ENCODE results near the gene IGSF5.

DNA sequence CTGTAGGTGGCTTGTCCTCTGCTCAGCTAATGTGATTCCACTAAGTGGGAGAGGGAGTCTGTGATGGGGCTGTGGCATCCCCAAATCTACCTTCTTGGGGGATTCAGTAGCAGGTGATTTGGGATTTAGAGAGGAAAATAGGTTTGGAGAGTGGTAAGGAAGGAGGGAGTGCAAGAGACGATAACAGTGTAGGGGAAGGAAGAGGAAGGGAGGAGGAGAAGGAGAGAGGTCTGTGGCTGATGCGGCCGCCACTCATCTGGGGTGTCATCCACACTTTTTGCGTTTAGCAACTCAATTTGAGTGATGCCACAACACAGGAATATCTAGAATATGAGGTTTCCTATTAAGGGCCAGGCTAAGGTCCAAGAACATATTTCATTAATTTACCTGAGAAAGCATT lies 98.5 kb downstream of the IGSF5 start:
- TF ChIP-seq, protein P1, sequence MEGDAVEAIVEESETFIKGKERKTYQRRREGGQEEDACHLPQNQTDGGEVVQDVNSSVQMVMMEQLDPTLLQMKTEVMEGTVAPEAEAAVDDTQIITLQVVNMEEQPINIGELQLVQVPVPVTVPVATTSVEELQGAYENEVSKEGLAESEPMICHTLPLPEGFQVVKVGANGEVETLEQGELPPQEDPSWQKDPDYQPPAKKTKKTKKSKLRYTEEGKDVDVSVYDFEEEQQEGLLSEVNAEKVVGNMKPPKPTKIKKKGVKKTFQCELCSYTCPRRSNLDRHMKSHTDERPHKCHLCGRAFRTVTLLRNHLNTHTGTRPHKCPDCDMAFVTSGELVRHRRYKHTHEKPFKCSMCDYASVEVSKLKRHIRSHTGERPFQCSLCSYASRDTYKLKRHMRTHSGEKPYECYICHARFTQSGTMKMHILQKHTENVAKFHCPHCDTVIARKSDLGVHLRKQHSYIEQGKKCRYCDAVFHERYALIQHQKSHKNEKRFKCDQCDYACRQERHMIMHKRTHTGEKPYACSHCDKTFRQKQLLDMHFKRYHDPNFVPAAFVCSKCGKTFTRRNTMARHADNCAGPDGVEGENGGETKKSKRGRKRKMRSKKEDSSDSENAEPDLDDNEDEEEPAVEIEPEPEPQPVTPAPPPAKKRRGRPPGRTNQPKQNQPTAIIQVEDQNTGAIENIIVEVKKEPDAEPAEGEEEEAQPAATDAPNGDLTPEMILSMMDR (IDR thresholded peaks at IDR 0.05; ENCODE audit: low read depth, low read length): no peak
- TF ChIP-seq, protein P2, sequence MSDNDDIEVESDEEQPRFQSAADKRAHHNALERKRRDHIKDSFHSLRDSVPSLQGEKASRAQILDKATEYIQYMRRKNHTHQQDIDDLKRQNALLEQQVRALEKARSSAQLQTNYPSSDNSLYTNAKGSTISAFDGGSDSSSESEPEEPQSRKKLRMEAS (IDR thresholded peaks at IDR 0.05; ENCODE audit: low read depth, low read length): no peak
- TF ChIP-seq POLR2A (IDR thresholded peaks at IDR 0.05; ENCODE audit: extremely low read depth, insufficient read length): no peak
- TF ChIP-seq MYC (IDR thresholded peaks at IDR 0.05; ENCODE audit: low read depth, low read length): no peak
